LNCaP clone FGC (cell line): ENCODE results near the gene ARGLU1.

Source experiments
- DNase-seq: peaks from one replicate; pipeline ENCODE4 v3.0.0-alpha.2; 2011; ENCODE audit warnings: low read depth
- H3K4me3 ChIP-seq: 2 replicates; pipeline ENCODE4 v1.5.1; 2011; ENCODE audit warnings: mild to moderate bottlenecking, low read depth, low read length, control low read depth
- TF ChIP-seq, protein P1 (sequence below): IDR thresholded peaks from 2 replicates; pipeline ENCODE4 v1.5.1; 2012; ENCODE audit warnings: mild to moderate bottlenecking; ENCODE audit not compliant: control insufficient read depth, insufficient read depth; ENCODE audit errors: extremely low read depth

The ARGLU1 gene

GRCh38 chr13:106496072-106496997 is 71.6 kb downstream of the ARGLU1 start:
- no peak for DNase-seq
- TF ChIP-seq, protein P1, sequence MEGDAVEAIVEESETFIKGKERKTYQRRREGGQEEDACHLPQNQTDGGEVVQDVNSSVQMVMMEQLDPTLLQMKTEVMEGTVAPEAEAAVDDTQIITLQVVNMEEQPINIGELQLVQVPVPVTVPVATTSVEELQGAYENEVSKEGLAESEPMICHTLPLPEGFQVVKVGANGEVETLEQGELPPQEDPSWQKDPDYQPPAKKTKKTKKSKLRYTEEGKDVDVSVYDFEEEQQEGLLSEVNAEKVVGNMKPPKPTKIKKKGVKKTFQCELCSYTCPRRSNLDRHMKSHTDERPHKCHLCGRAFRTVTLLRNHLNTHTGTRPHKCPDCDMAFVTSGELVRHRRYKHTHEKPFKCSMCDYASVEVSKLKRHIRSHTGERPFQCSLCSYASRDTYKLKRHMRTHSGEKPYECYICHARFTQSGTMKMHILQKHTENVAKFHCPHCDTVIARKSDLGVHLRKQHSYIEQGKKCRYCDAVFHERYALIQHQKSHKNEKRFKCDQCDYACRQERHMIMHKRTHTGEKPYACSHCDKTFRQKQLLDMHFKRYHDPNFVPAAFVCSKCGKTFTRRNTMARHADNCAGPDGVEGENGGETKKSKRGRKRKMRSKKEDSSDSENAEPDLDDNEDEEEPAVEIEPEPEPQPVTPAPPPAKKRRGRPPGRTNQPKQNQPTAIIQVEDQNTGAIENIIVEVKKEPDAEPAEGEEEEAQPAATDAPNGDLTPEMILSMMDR: no peak

GRCh38 chr13:106494936-106495335 is 73.0 kb downstream of the ARGLU1 start:
- TF ChIP-seq, protein P1: no peak
- no peak overlapping the region for H3K4me3 ChIP-seq
- DNase-seq: no peak

More at GRCh38 chr13:106496072-106496997, 71.6 kb downstream of the ARGLU1 start:
- no peak overlapping the region for H3K4me3 ChIP-seq

GRCh38 chr13:106494506-106494905 is 73.4 kb downstream of the ARGLU1 start:
- TF ChIP-seq, protein P1: no peak
- no peak overlapping the region for H3K4me3 ChIP-seq
- DNase-seq: no peak

DNA sequence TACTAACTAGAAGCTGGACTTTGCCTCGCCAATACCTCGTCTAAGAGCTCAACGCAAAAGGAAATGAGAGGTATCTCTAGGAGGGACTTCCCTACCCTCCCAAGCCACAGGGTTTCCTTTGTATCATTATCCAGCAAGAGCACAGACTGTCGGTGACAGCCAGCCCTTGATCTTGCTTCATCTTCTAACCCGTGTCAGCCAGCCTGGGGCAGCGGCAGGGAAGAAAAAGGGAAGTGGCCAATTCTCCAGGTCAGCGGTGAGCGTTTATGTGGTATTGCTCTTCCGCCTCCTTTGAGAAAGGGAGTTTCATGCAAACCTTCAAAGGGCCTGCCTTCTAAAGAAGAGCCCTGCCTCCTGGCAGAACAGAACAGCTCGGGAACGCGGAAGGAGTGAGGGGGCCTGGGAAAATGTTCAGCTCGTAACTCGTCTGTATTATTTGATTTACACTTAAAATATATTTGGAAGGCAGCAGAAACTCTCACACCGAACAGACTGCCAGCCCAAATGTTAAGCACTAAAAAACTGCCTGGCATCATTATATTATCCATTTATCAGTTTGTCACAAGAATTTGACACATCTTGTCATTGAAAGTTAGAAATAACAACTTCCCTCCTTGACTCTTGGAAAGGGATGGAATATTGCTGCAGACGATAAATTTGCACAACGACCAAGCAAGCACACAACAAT is 74.3 kb downstream of the ARGLU1 start:
- TF ChIP-seq, protein P1: no peak
- DNase-seq: no peak
- no peak overlapping the region for H3K4me3 ChIP-seq

DNA sequence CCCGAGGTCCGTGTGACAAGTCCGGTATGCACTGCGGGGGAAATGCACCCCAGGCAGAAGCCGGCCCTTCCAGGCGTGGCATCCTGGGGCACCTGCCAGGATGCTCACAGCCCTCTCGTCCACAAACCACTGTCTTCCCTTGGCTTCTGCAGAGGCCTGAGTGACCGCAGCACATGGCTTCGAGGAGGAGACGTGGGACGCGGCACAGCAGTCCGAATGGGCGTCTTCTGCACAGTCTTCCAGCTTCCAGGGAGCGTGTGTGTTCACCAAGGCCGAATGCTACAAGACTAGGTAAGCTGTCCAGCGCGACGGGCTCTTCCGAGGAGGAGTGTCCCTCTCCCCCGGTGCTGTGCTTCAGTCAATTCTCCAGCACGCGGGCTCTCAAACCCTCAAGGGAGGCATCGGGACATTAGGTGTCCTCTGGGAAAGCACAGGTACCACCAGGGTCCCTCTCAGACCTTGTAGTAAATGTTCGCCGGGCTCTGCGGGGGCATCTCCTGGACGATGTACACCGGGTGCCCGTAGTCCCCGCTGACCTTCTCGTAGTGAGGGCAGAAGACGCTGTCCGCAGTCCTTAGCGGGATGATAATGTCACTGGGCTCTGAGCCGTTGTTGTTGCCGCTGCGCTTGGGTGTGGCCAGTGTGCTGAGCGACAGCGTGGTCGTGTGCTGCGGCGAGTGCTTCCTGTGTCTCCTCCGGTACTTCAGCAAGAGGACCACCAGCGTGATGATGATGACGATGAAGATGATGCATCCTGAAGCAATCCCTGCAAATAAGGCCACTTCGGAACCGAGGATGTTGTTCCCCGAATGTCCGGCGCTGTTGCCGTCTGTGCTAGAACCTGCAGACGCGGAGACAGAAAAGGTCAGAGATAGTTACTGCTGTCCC is 75.1 kb downstream of the ARGLU1 start:
- H3K4me3 ChIP-seq: no peak overlapping the region
- TF ChIP-seq, protein P1: no peak
- no peak for DNase-seq

GRCh38 chr13:106491928-106492587 is 75.9 kb downstream of the ARGLU1 start:
- no peak for DNase-seq
- no peak overlapping the region for H3K4me3 ChIP-seq
- TF ChIP-seq, protein P1: no peak
